B cell (primary cell): Measurements from ENCODE around the gene ALDH1B1. TPM values are rescaled to one million over a fixed set of nuclear protein-coding genes. Genes with fewer than 3 reads are reported as not detected.

Experiments used
- ATAC-seq: fragments of 200-7000 bp; cut with Tn5 transposase; one replicate; pipeline ENCODE4 v1.10.0; 2021; ENCODE audit warnings: low read depth, mild to moderate bottlenecking, moderate number of reproducible peaks, moderate library complexity
- CTCF ChIA-PET: fragments of 350-600 bp; sonication (Branson Sonifier 250); formaldehyde crosslinking; loops from one replicate; lab custom pipeline; 2021; ENCODE audit warnings: antibody characterized with exemption, inconsistent platforms; lab: Charles Lee
- POLR2A ChIA-PET: fragments of 350-600 bp; sonication (Branson Sonifier 250); formaldehyde crosslinking; loops from one replicate; lab custom pipeline; 2021; ENCODE audit warnings: antibody characterized with exemption; lab: Charles Lee
- DNase-seq: peaks from one replicate; pipeline ENCODE4 v3.0.0; 2013
- H2AFZ ChIP-seq: 2 replicates; pipeline ENCODE4 v1.6.1; 2012; ENCODE audit warnings: mild to moderate bottlenecking, low read depth, low read length; ENCODE audit not compliant: insufficient read depth, poor library complexity, severe bottlenecking
- H3K27ac ChIP-seq, 2 donors: 1 replicate in 1 of 2; 2 replicates in 1 of 2; pipeline ENCODE4 v1.5.1; 2012 to 2013; ENCODE audit warnings: low read length in 2 of 2, mild to moderate bottlenecking in 2 of 2, moderate library complexity in 1 of 2
- H3K27me3 ChIP-seq, 4 experiments: fragments of 200-600 bp in 1 of 4; sonication (generic) in 1 of 4; replicated peaks in 1 of 4; 1 replicate in 2 of 4; 2 replicates in 2 of 4; pipeline versions ENCODE4 v1.6.1 to v1.7.0; 2013 to 2016; ENCODE audit warnings: low read length in 3 of 4, mild to moderate bottlenecking in 2 of 4, mixed read lengths in 1 of 4, moderate library complexity in 1 of 4; ENCODE audit not compliant: insufficient read depth in 4 of 4, control insufficient read depth in 3 of 4; ENCODE audit errors: control extremely low read depth in 1 of 4
- H3K36me3 ChIP-seq, 2 experiments: replicated peaks in 1 of 2; 1 replicate in 1 of 2; 2 replicates in 1 of 2; pipeline versions ENCODE4 v1.6.1 to v1.7.1; 2013; ENCODE audit warnings: low read length in 1 of 2; ENCODE audit not compliant: insufficient read depth in 2 of 2, control insufficient read depth in 1 of 2; ENCODE audit errors: control extremely low read depth in 1 of 2, extremely low read depth in 1 of 2
- H3K4me1 ChIP-seq, 2 donors: fragments of 200-600 bp in 1 of 2; sonication (generic) in 1 of 2; 1 replicate in 1 of 2; 2 replicates in 1 of 2; pipeline versions ENCODE4 v1.5.1 to v1.6.1; 2013 to 2017; ENCODE audit warnings: low read length in 2 of 2; ENCODE audit not compliant: control insufficient read depth in 2 of 2, insufficient read depth in 2 of 2
- H3K4me2 ChIP-seq: replicated peaks from 2 replicates; pipeline ENCODE3; 2012; ENCODE audit warnings: mild to moderate bottlenecking, low read depth, low read length; ENCODE audit not compliant: poor library complexity, severe bottlenecking
- H3K4me3 ChIP-seq, 5 experiments: fragments of 200-600 bp in 1 of 5; sonication (generic) in 1 of 5; 1 replicate in 3 of 5; 2 replicates in 2 of 5; pipeline versions ENCODE4 v1.5.1 to v1.7.0; 2011 to 2016; ENCODE audit warnings: low read length in 4 of 5, mild to moderate bottlenecking in 4 of 5, low read depth in 2 of 5, control low read depth in 1 of 5, moderate library complexity in 1 of 5; ENCODE audit not compliant: insufficient read depth in 1 of 5; ENCODE audit errors: control extremely low read depth in 1 of 5, extremely low read depth in 1 of 5
- H3K79me2 ChIP-seq: fragments of 200-600 bp; sonication (generic); one replicate; pipeline ENCODE4 v1.6.0; 2016; ENCODE audit warnings: low read length; ENCODE audit not compliant: control insufficient read depth, insufficient read depth
- H3K9ac ChIP-seq: fragments of 200-600 bp; sonication (generic); 2 replicates; pipeline ENCODE4 v1.6.1; 2017; ENCODE audit warnings: mild to moderate bottlenecking, low read length, moderate library complexity
- H3K9me3 ChIP-seq, 3 donors: one replicate each; pipeline versions ENCODE4 v1.6.1 to v1.7.1; 2013; ENCODE audit warnings: low read length in 2 of 3; ENCODE audit not compliant: control insufficient read depth in 2 of 3, insufficient read depth in 1 of 3; ENCODE audit errors: control extremely low read depth in 1 of 3
- H4K20me1 ChIP-seq: 2 replicates; pipeline ENCODE4 v1.6.0; 2012; ENCODE audit warnings: mild to moderate bottlenecking, low read length; ENCODE audit not compliant: insufficient read depth, control insufficient read depth, poor library complexity, severe bottlenecking
- H3K27ac Mint-ChIP-seq: one replicate; pipeline ENCODE4 v1.8.0; 2021; ENCODE audit warnings: mixed read lengths
- H3K27me3 Mint-ChIP-seq: one replicate; pipeline ENCODE4 v1.8.0; 2021; ENCODE audit warnings: mixed read lengths
- H3K4me1 Mint-ChIP-seq: one replicate; pipeline ENCODE4 v1.8.0; 2021; ENCODE audit warnings: mixed read lengths
- H3K4me3 Mint-ChIP-seq: one replicate; pipeline ENCODE4 v1.8.0; 2021; ENCODE audit warnings: mixed read lengths
- H3K9me3 Mint-ChIP-seq: one replicate; pipeline ENCODE4 v1.8.0; 2022; ENCODE audit warnings: mixed read lengths; ENCODE audit not compliant: insufficient read depth
- CTCF ChIP-seq: fragments of 200-600 bp; IDR thresholded peaks from one replicate; pipeline ENCODE4 v1.8.0; 2022; ENCODE audit warnings: antibody characterized with exemption, mild to moderate bottlenecking
- EZH2 ChIP-seq: IDR thresholded peaks from 2 replicates; pipeline ENCODE4 v1.6.1; 2012; ENCODE audit warnings: borderline replicate concordance, low read depth, mild to moderate bottlenecking, moderate library complexity, low read length; ENCODE audit not compliant: insufficient read depth, poor library complexity, severe bottlenecking
- WGBS: methylation state at CpG from one replicate; pipeline ENCODE4 v1.1.5; 2013; ENCODE audit warnings: missing lambda C conversion rate; ENCODE audit not compliant: insufficient coverage; 5-methylcytosine and 5-hydroxymethylcytosine counted together
- intact Hi-C: fragments of 100-400 bp; cut with micrococcal nuclease; formaldehyde crosslinking; loops from one replicate; pipeline ENCODE4 v1.10.0; 2022
- polyA plus RNA-seq: library from polyadenylated mRNA; depleted of rRNA; stranded (reverse); fragments of >200 nt; gene quantifications from 2 replicates; pipeline ENCODE4 v1.2.3, GENCODE V29; 2012
- total RNA-seq, 2 donors: library from RNA; stranded (reverse); fragments of 120-200 nt in 1 of 2; gene quantifications; 1 replicate in 1 of 2; 2 replicates in 1 of 2; pipeline versions ENCODE4 v1.2.3 to v1.2.4, GENCODE V29; 2013 to 2022

The ALDH1B1 gene
- total and polyA plus RNA-seq, 2 donors (not counting 1 experiment from before 2014, with no cell fraction given): 0.81 to 4.8 TPM

GRCh38 chr9:38393128-38393796 lies 760 bp downstream of the ALDH1B1 start:
- POLR2A ChIA-PET: interaction anchor here (1.6 kb wide), 1 partner anchor 490 kb away, joined by 4 read pairs; no protein-coding TSS in a partner anchor
- Histone ChIP-seq H3K9ac (peak overlapping the region; percentile 88), H3K4me2 (peak overlapping the region; percentile 95), H3K27ac (peak overlapping the region in 1 of 2 donors; percentile 64), H3K36me3 (peaks cover 0 to 4% of the 10 kb centered on the region in 2 experiments), H4K20me1 (no peaks in the 10 kb centered on the region), H3K4me3 (peak overlapping the region; percentile 11 to 85 (median 71)), H2AFZ (peak overlapping the region; percentile 96), H3K9me3 (peaks cover 0 to 11% (median 0%) of the 10 kb centered on the region in 3 donors), H3K27me3 (peaks cover 0 to 3% (median 0%) of the 10 kb centered on the region in 4 experiments), H3K4me1 (peaks cover 6 to 13% of the 10 kb centered on the region in 2 donors), H3K79me2 (no peaks in the 10 kb centered on the region)
- WGBS: 16% methylated on average over 3 of the region's 9 CpGs
- peaks cover 10% of the 10 kb centered on the region for H3K27me3 Mint-ChIP-seq
- no peaks in the 10 kb centered on the region for H3K9me3 Mint-ChIP-seq
- peaks cover 21% of the 10 kb centered on the region for H3K4me1 Mint-ChIP-seq
- intact Hi-C loops: no loop called here
- DNase-seq (peak; percentile 23), ATAC-seq (no peak)
- H3K27ac Mint-ChIP-seq: peak overlapping the region; percentile 56
- peak overlapping the region; percentile 90 for H3K4me3 Mint-ChIP-seq
- CTCF ChIA-PET: interaction anchor here (0.9 to 1.5 kb wide), 2 partner anchors 39 to 305 kb away, joined by 3 to 5 read pairs; no protein-coding TSS in a partner anchor
- TF ChIP-seq CTCF: no peak
- TF ChIP-seq EZH2: no peak

- H3K27me3 Mint-ChIP-seq: peaks cover 10% of the 10 kb centered on the region
- Histone ChIP-seq H3K79me2 (no peaks in the 10 kb centered on the region), H4K20me1 (no peaks in the 10 kb centered on the region), H3K4me2 (no peak overlapping the region), H3K4me1 (peaks cover 6 to 13% of the 10 kb centered on the region in 2 donors), H3K27ac (no peak overlapping the region), H3K9ac (no peak overlapping the region), H3K4me3 (no peak overlapping the region), H3K27me3 (peaks cover 0 to 3% (median 0%) of the 10 kb centered on the region in 4 experiments), H2AFZ (no peak overlapping the region), H3K36me3 (peaks cover 0 to 4% of the 10 kb centered on the region in 2 experiments), H3K9me3 (peaks cover 0 to 11% (median 0%) of the 10 kb centered on the region in 3 donors)
- H3K27ac Mint-ChIP-seq: no peak overlapping the region
- H3K9me3 Mint-ChIP-seq: no peaks in the 10 kb centered on the region
- WGBS: 92% methylated on average over 5 of the region's 9 CpGs
- ATAC-seq (no peak), DNase-seq (no peak)
- POLR2A ChIA-PET: no interaction called here
- H3K4me1 Mint-ChIP-seq: peaks cover 21% of the 10 kb centered on the region
- CTCF ChIA-PET: no interaction called here
- TF ChIP-seq CTCF: no peak
- no peak for TF ChIP-seq EZH2
- intact Hi-C loops: no loop called here
- no peak overlapping the region for H3K4me3 Mint-ChIP-seq
These were observed 1.9 kb downstream of the ALDH1B1 start for GRCh38 chr9:38394416-38394815.
